ENCODE results near the gene TMEM255B.
"Not testable (repeated sequence)": the region's sequence is repeated elsewhere in the genome, so short reads cannot be mapped to it uniquely, and the experiment has no call there.

The TMEM255B gene

DNA sequence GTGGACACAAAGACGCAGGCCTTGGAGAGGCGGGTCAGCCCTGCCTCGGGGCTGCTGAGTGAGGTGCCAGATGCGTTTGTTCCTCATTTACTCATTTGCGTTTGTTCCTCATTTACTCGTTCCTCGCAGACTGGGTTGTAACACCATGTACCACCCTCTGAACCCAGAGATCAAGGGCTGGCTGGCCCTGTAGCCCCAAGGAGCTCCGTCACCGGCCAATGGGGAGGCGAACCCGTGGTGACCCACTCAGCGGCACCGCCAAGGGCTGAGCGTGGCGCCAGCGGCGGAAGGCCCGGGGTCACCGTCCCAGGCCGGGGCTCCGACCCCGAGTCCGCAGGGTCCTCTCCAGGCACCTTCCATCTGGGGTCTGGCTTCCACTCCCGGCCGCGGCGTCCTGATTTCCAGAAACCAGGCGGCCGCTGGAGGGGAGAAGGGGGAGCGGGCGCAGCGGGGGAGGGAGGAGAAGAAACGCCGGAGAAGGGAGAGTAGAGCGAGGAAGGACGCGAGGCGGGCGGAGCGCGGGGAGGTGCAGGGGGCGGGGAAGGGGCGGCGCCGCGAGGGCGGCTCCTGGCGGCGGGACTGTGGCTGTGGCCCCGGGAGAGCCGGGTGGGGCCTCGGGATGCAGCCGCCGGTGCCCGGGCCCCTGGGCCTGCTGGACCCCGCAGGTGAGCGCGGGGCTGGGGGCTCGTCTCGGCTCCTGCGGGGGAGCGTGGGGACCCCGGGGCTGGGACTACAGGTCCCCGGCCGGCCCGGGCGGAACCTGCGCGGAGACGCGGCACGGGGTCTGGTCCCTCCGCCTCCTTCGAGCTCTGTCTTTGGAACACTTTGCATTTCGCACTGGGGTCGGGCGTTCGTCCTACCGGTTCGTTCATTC is at the start of gene TMEM255B:
TSS of gene TMEM255B (plus strand) at position 576 of the 874 bp plus-strand sequence. CDS start at position 620, 44 bp downstream.
- peak within 1 kb of the TSS; percentile 59 for H3K27ac ChIP-seq (ENCODE audit: low read depth, low read length)
- H3K36me3 ChIP-seq (ENCODE audit: insufficient read depth, low read length): no peaks in the 10 kb centered on the region
- H3K27me3 ChIP-seq (ENCODE audit: control insufficient read depth in 1 of 2, insufficient read depth in 2 of 2, low read length in 2 of 2): peaks cover 14 to 29% of the 10 kb centered on the region in 2 donors
- H3K9ac ChIP-seq (ENCODE audit: low read length): peak within 1 kb of the TSS; percentile 34
- no peaks in the 10 kb centered on the region for H3K9me3 ChIP-seq (ENCODE audit: low read length)
- peaks cover 16% of the 10 kb centered on the region for H3K4me1 ChIP-seq (ENCODE audit: insufficient read depth, low read length)
- peak within 1 kb of the TSS; percentile 80 to 87 for H3K4me3 ChIP-seq (ENCODE audit: low read depth in 1 of 2, low read length in 2 of 2)

DNA sequence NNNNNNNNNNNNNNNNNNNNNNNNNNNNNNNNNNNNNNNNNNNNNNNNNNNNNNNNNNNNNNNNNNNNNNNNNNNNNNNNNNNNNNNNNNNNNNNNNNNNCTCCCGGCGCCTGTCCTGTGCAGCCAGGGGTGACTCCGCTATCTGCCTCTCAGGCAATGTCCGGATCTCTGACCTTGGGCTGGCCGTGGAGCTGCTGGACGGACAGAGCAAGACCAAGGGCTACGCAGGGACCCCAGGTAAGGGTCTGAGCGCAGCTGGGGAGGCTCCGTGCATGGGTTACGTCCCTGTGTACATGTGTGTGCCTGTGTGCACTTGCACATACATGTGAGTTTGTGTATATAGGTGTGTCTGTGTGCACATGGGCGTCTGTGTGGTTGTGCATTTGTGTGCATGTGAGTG is 36.1 kb upstream of the TMEM255B start:
- no peaks in the 10 kb centered on the region for H3K36me3 ChIP-seq (ENCODE audit: insufficient read depth, low read length)
- no peak overlapping the region for H3K4me3 ChIP-seq (ENCODE audit: low read depth in 1 of 2, low read length in 2 of 2)

GRCh38 chr13:113723410-113724015 is 35.5 kb upstream of the TMEM255B start:
- no peak overlapping the region for H3K9ac ChIP-seq (ENCODE audit: low read length)
- no peak overlapping the region for H3K4me3 ChIP-seq (ENCODE audit: low read depth in 1 of 2, low read length in 2 of 2)
- H3K27ac ChIP-seq (ENCODE audit: low read depth, low read length): no peak overlapping the region
- no peaks in the 10 kb centered on the region for H3K9me3 ChIP-seq (ENCODE audit: low read length)
- H3K27me3 ChIP-seq (ENCODE audit: control insufficient read depth in 1 of 2, insufficient read depth in 2 of 2, low read length in 2 of 2): peaks cover 0 to 7% of the 10 kb centered on the region in 2 donors
- no peaks in the 10 kb centered on the region for H3K36me3 ChIP-seq (ENCODE audit: insufficient read depth, low read length)
- peaks cover 6% of the 10 kb centered on the region for H3K4me1 ChIP-seq (ENCODE audit: insufficient read depth, low read length)

More for the DNA sequence above, 36.1 kb upstream of the TMEM255B start:
- H3K4me1 ChIP-seq (ENCODE audit: insufficient read depth, low read length): peaks cover 6% of the 10 kb centered on the region
- H3K27me3 ChIP-seq (ENCODE audit: control insufficient read depth in 1 of 2, insufficient read depth in 2 of 2, low read length in 2 of 2): peaks cover 0 to 7% of the 10 kb centered on the region in 2 donors
- no peak overlapping the region for H3K9ac ChIP-seq (ENCODE audit: low read length)
- no peaks in the 10 kb centered on the region for H3K9me3 ChIP-seq (ENCODE audit: low read length)
- H3K27ac ChIP-seq (ENCODE audit: low read depth, low read length): no peak overlapping the region

DNA sequence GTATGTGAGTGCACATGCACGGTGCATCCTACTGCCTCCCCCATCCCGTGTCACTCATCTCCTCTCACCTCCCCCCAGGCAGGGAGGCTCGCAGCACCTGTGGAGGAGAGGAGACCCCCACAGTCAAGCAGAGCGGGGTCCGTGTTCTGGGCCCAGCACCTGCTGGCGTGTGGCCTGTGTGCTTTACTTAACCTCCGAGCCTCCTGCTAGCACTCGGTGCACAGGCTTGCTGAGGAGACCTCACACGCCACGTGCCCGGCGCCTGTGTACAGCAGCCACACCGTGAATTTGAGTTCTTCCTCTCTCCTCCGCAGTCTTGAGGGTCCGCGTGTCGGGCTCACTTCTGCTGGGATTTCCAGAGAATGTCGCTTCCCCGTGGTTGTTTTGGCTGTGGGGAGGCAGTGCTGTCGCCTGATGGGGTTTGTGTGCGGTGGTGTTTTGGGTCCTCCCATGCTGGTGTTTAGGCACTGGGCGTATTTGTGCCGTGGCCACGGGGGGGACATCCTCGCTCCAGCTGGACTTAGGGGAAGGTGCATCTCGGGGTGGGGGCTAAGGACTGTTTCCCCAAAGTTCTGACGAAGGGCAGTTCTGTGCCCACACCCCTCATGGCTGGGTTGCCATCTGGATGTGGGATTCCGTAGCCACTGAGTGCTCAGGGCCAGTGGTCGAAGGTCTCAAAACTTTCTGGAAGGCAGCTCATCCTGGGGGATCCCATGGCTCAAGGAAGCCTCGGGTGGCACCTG is 34.8 kb upstream of the TMEM255B start:
- Histone ChIP-seq H3K36me3 (ENCODE audit: insufficient read depth, low read length) (no peaks in the 10 kb centered on the region), H3K4me3 (ENCODE audit: low read depth in 1 of 2, low read length in 2 of 2) (no peak overlapping the region), H3K27ac (ENCODE audit: low read depth, low read length) (no peak overlapping the region), H3K4me1 (ENCODE audit: insufficient read depth, low read length) (peaks cover 6% of the 10 kb centered on the region), H3K9ac (ENCODE audit: low read length) (no peak overlapping the region), H3K9me3 (ENCODE audit: low read length) (no peaks in the 10 kb centered on the region), H3K27me3 (ENCODE audit: control insufficient read depth in 1 of 2, insufficient read depth in 2 of 2, low read length in 2 of 2) (peaks cover 0 to 7% of the 10 kb centered on the region in 2 donors)

- no peaks in the 10 kb centered on the region for H3K9me3 ChIP-seq (ENCODE audit: low read length)
- peaks cover 0 to 13% of the 10 kb centered on the region in 2 donors for H3K27me3 ChIP-seq (ENCODE audit: control insufficient read depth in 1 of 2, insufficient read depth in 2 of 2, low read length in 2 of 2)
- H3K36me3 ChIP-seq (ENCODE audit: insufficient read depth, low read length): no peaks in the 10 kb centered on the region
- no peak overlapping the region for H3K27ac ChIP-seq (ENCODE audit: low read depth, low read length)
- H3K4me1 ChIP-seq (ENCODE audit: insufficient read depth, low read length): peaks cover 6% of the 10 kb centered on the region
- no peak overlapping the region for H3K9ac ChIP-seq (ENCODE audit: low read length)
- H3K4me3 ChIP-seq (ENCODE audit: low read depth in 1 of 2, low read length in 2 of 2): no peak overlapping the region
Measured at GRCh38 chr13:113724780-113725315, 34.2 kb upstream of the TMEM255B start.

GRCh38 chr13:113725329-113726105 is 33.5 kb upstream of the TMEM255B start:
- not testable (repeated sequence) for H3K27ac ChIP-seq (ENCODE audit: low read depth, low read length); H3K9ac ChIP-seq (ENCODE audit: low read length); H3K36me3 ChIP-seq (ENCODE audit: insufficient read depth, low read length); H3K4me3 ChIP-seq (ENCODE audit: low read depth in 1 of 2, low read length in 2 of 2); H3K4me1 ChIP-seq (ENCODE audit: insufficient read depth, low read length); H3K9me3 ChIP-seq (ENCODE audit: low read length)
- peaks cover 0 to 15% of the 10 kb centered on the region in 2 donors for H3K27me3 ChIP-seq (ENCODE audit: control insufficient read depth in 1 of 2, insufficient read depth in 2 of 2, low read length in 2 of 2)

GRCh38 chr13:113726106-113726821 is 32.8 kb upstream of the TMEM255B start:
- H3K36me3 ChIP-seq (ENCODE audit: insufficient read depth, low read length); H3K9me3 ChIP-seq (ENCODE audit: low read length); H3K4me3 ChIP-seq (ENCODE audit: low read depth in 1 of 2, low read length in 2 of 2); H3K9ac ChIP-seq (ENCODE audit: low read length); H3K4me1 ChIP-seq (ENCODE audit: insufficient read depth, low read length); H3K27ac ChIP-seq (ENCODE audit: low read depth, low read length): not testable (repeated sequence)
- H3K27me3 ChIP-seq (ENCODE audit: control insufficient read depth in 1 of 2, insufficient read depth in 2 of 2, low read length in 2 of 2): peaks cover 0 to 22% of the 10 kb centered on the region in 2 donors

- Histone ChIP-seq H3K4me3 (ENCODE audit: low read depth in 1 of 2, low read length in 2 of 2) (no peak overlapping the region), H3K9ac (ENCODE audit: low read length) (no peak overlapping the region), H3K27me3 (ENCODE audit: control insufficient read depth in 1 of 2, insufficient read depth in 2 of 2, low read length in 2 of 2) (peaks cover 0 to 25% of the 10 kb centered on the region in 2 donors), H3K27ac (ENCODE audit: low read depth, low read length) (no peak overlapping the region), H3K9me3 (ENCODE audit: low read length) (no peaks in the 10 kb centered on the region), H3K36me3 (ENCODE audit: insufficient read depth, low read length) (no peaks in the 10 kb centered on the region), H3K4me1 (ENCODE audit: insufficient read depth, low read length) (peaks cover 6% of the 10 kb centered on the region)
Measured at GRCh38 chr13:113726961-113727411, 32.0 kb upstream of the TMEM255B start.

GRCh38 chr13:113728571-113729054 is 30.4 kb upstream of the TMEM255B start:
- Histone ChIP-seq H3K36me3 (ENCODE audit: insufficient read depth, low read length) (no peaks in the 10 kb centered on the region), H3K4me3 (ENCODE audit: low read depth in 1 of 2, low read length in 2 of 2) (no peak overlapping the region), H3K4me1 (ENCODE audit: insufficient read depth, low read length) (peaks cover 6% of the 10 kb centered on the region), H3K27me3 (ENCODE audit: control insufficient read depth in 1 of 2, insufficient read depth in 2 of 2, low read length in 2 of 2) (peaks cover 0 to 25% of the 10 kb centered on the region in 2 donors), H3K9me3 (ENCODE audit: low read length) (no peaks in the 10 kb centered on the region), H3K27ac (ENCODE audit: low read depth, low read length) (no peak overlapping the region), H3K9ac (ENCODE audit: low read length) (no peak overlapping the region)
